ENCODE results near the gene CELF6.

CELF6 gene

GRCh38 chr15:72315706-72316370 is 4.1 kb downstream of the CELF6 start:
- Histone ChIP-seq H3K9me3 (ENCODE audit: insufficient read depth, low read depth, low read length) (no peaks in the 10 kb centered on the region), H3K4me1 (ENCODE audit: insufficient read depth, low read length) (no peaks in the 10 kb centered on the region), H3K27ac (ENCODE audit: low read length) (no peak overlapping the region), H3K9ac (ENCODE audit: low read depth, low read length) (no peak overlapping the region), H3K4me3 (ENCODE audit: low read length) (no peak overlapping the region), H3K27me3 (ENCODE audit: insufficient read depth, low read length) (peaks cover 60% of the 10 kb centered on the region), H3K36me3 (ENCODE audit: insufficient read depth, low read depth, low read length) (no peaks in the 10 kb centered on the region)

- H3K9ac ChIP-seq (ENCODE audit: low read depth, low read length) = no peak overlapping the region
- H3K27me3 ChIP-seq (ENCODE audit: insufficient read depth, low read length) = peaks cover 60% of the 10 kb centered on the region
- no peaks in the 10 kb centered on the region for H3K4me1 ChIP-seq (ENCODE audit: insufficient read depth, low read length)
Observed at GRCh38 chr15:72313881-72314280, 6.1 kb downstream of the CELF6 start.

GRCh38 chr15:72313448-72313840 is 6.5 kb downstream of the CELF6 start:
- Histone ChIP-seq H3K27ac (ENCODE audit: low read length) (no peak overlapping the region), H3K9ac (ENCODE audit: low read depth, low read length) (no peak overlapping the region), H3K4me1 (ENCODE audit: insufficient read depth, low read length) (no peaks in the 10 kb centered on the region), H3K36me3 (ENCODE audit: insufficient read depth, low read depth, low read length) (no peaks in the 10 kb centered on the region), H3K4me3 (ENCODE audit: low read length) (no peak overlapping the region), H3K27me3 (ENCODE audit: insufficient read depth, low read length) (peaks cover 57% of the 10 kb centered on the region), H3K9me3 (ENCODE audit: insufficient read depth, low read depth, low read length) (no peaks in the 10 kb centered on the region)

More at GRCh38 chr15:72313881-72314280, 6.1 kb downstream of the CELF6 start:
- Histone ChIP-seq H3K36me3 (ENCODE audit: insufficient read depth, low read depth, low read length) (no peaks in the 10 kb centered on the region), H3K4me3 (ENCODE audit: low read length) (no peak overlapping the region), H3K9me3 (ENCODE audit: insufficient read depth, low read depth, low read length) (no peaks in the 10 kb centered on the region), H3K27ac (ENCODE audit: low read length) (no peak overlapping the region)

- Histone ChIP-seq H3K27me3 (ENCODE audit: insufficient read depth, low read length) (peaks cover 56% of the 10 kb centered on the region), H3K9me3 (ENCODE audit: insufficient read depth, low read depth, low read length) (no peaks in the 10 kb centered on the region), H3K4me1 (ENCODE audit: insufficient read depth, low read length) (no peaks in the 10 kb centered on the region), H3K9ac (ENCODE audit: low read depth, low read length) (no peak overlapping the region), H3K4me3 (ENCODE audit: low read length) (no peak overlapping the region), H3K36me3 (ENCODE audit: insufficient read depth, low read depth, low read length) (no peaks in the 10 kb centered on the region), H3K27ac (ENCODE audit: low read length) (no peak overlapping the region)
Observed at GRCh38 chr15:72312605-72313447, 7.1 kb downstream of the CELF6 start.

DNA sequence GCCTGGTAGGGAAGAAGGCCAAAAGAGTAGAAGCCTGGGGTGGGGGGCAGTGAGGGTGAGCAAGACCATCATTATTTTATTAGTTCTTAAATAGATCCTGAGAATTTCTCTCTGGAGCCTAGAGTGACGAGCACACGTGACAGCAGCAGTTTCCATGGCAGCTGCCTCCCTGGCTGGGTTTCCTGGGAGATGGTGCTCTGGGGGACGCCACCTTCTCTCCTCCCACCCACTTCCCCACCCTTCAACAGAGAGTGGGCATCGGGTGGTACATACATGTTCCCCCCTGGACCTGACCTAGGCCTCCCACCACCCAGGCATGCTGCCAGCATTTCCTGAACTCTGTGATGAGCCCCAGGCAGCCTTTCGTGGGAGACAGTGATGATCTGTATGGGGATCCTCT is 12.9 kb downstream of the CELF6 start:
- Histone ChIP-seq H3K9ac (ENCODE audit: low read depth, low read length) (no peak overlapping the region), H3K27ac (ENCODE audit: low read length) (no peak overlapping the region)

GRCh38 chr15:72306211-72306785 is 13.7 kb downstream of the CELF6 start:
- no peak overlapping the region for H3K9ac ChIP-seq (ENCODE audit: low read depth, low read length)
- H3K9me3 ChIP-seq (ENCODE audit: insufficient read depth, low read depth, low read length) = no peaks in the 10 kb centered on the region
- no peak overlapping the region for H3K27ac ChIP-seq (ENCODE audit: low read length)
- H3K27me3 ChIP-seq (ENCODE audit: insufficient read depth, low read length) = peaks cover 45% of the 10 kb centered on the region
- no peak overlapping the region for H3K4me3 ChIP-seq (ENCODE audit: low read length)
- no peaks in the 10 kb centered on the region for H3K36me3 ChIP-seq (ENCODE audit: insufficient read depth, low read depth, low read length)
- H3K4me1 ChIP-seq (ENCODE audit: insufficient read depth, low read length) = no peaks in the 10 kb centered on the region

More for the DNA sequence above, 12.9 kb downstream of the CELF6 start:
- Histone ChIP-seq H3K4me1 (ENCODE audit: insufficient read depth, low read length) (no peaks in the 10 kb centered on the region), H3K4me3 (ENCODE audit: low read length) (no peak overlapping the region), H3K36me3 (ENCODE audit: insufficient read depth, low read depth, low read length) (no peaks in the 10 kb centered on the region), H3K27me3 (ENCODE audit: insufficient read depth, low read length) (peaks cover 50% of the 10 kb centered on the region), H3K9me3 (ENCODE audit: insufficient read depth, low read depth, low read length) (no peaks in the 10 kb centered on the region)

GRCh38 chr15:72304596-72304995 is 15.4 kb downstream of the CELF6 start:
- no peaks in the 10 kb centered on the region for H3K36me3 ChIP-seq (ENCODE audit: insufficient read depth, low read depth, low read length)
- H3K9me3 ChIP-seq (ENCODE audit: insufficient read depth, low read depth, low read length) = no peaks in the 10 kb centered on the region
- no peaks in the 10 kb centered on the region for H3K4me1 ChIP-seq (ENCODE audit: insufficient read depth, low read length)
- H3K4me3 ChIP-seq (ENCODE audit: low read length) = no peak overlapping the region
- H3K27ac ChIP-seq (ENCODE audit: low read length) = no peak overlapping the region
- no peak overlapping the region for H3K9ac ChIP-seq (ENCODE audit: low read depth, low read length)
- peaks cover 37% of the 10 kb centered on the region for H3K27me3 ChIP-seq (ENCODE audit: insufficient read depth, low read length)

- Histone ChIP-seq H3K36me3 (ENCODE audit: insufficient read depth, low read depth, low read length) (no peaks in the 10 kb centered on the region), H3K27me3 (ENCODE audit: insufficient read depth, low read length) (peaks cover 28% of the 10 kb centered on the region; the same call in 1 of the 2 replicates), H3K27ac (ENCODE audit: low read length) (no peak overlapping the region), H3K9me3 (ENCODE audit: insufficient read depth, low read depth, low read length) (no peaks in the 10 kb centered on the region), H3K4me3 (ENCODE audit: low read length) (no peak overlapping the region), H3K9ac (ENCODE audit: low read depth, low read length) (no peak overlapping the region), H3K4me1 (ENCODE audit: insufficient read depth, low read length) (no peaks in the 10 kb centered on the region)
Observed at GRCh38 chr15:72302955-72303354, 17.0 kb downstream of the CELF6 start.

DNA sequence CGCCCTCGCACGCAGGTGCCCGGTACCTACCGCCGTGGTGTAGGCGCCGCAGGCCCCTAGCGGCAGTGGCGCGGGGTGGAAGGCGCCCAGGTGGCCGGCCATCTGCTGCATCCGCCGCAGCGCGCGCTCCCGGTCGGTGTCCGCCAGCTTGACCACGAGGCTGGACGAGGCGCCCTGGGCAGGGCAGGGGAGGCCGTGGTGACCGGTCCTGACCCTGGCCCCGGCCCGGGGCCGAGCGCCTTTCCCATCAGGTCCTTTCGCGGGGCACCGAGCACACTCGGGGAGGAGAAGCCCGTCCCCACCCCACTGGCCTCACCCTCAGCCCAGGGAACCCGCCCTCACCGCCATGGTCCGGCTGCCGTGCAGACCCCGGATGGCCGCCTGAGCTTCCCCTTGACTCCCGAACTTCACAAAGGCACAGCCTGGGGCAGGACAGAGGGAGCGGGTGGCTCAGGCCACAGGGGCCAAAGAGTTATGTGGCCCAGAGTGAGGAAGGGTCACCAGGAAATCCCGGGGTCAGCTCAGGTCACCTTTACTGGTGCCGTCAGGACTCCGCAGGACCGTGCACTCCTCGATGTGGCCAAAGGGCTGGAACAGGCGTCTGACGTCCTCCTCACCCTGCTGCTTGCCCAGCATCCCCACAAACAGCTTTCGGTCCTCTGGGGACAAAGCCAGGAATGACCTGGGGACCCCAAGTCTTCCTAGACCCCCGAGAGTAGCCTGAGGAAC is 30.2 kb downstream of the CELF6 start:
- H3K9me3 ChIP-seq (ENCODE audit: insufficient read depth, low read depth, low read length) = no peaks in the 10 kb centered on the region
- peaks cover 26% of the 10 kb centered on the region for H3K27me3 ChIP-seq (ENCODE audit: insufficient read depth, low read length)
- H3K4me1 ChIP-seq (ENCODE audit: insufficient read depth, low read length) = no peaks in the 10 kb centered on the region
- H3K36me3 ChIP-seq (ENCODE audit: insufficient read depth, low read depth, low read length) = no peaks in the 10 kb centered on the region
- no peak overlapping the region for H3K4me3 ChIP-seq (ENCODE audit: low read length)
- no peak overlapping the region for H3K9ac ChIP-seq (ENCODE audit: low read depth, low read length)
- H3K27ac ChIP-seq (ENCODE audit: low read length) = no peak overlapping the region

GRCh38 chr15:72288796-72289596 is 31.0 kb downstream of the CELF6 start:
- Histone ChIP-seq H3K9ac (ENCODE audit: low read depth, low read length) (no peak overlapping the region), H3K4me3 (ENCODE audit: low read length) (no peak overlapping the region), H3K36me3 (ENCODE audit: insufficient read depth, low read depth, low read length) (no peaks in the 10 kb centered on the region), H3K4me1 (ENCODE audit: insufficient read depth, low read length) (no peaks in the 10 kb centered on the region), H3K27ac (ENCODE audit: low read length) (no peak overlapping the region), H3K27me3 (ENCODE audit: insufficient read depth, low read length) (peaks cover 26% of the 10 kb centered on the region), H3K9me3 (ENCODE audit: insufficient read depth, low read depth, low read length) (no peaks in the 10 kb centered on the region)

All from iPS-20b (cell line).